ENCODE data around the gene PSMD9. TPM values are rescaled to one million over a fixed set of nuclear protein-coding genes. Genes with fewer than 3 reads are reported as not detected.

Gene PSMD9
- polyA plus RNA-seq, 1 donor from 2014 or later: 79.3 TPM

- no peaks in the 10 kb centered on the region for H3F3A ChIP-seq (ENCODE audit: insufficient read depth, low read length, poor library complexity, severe bottlenecking)
- no peaks in the 10 kb centered on the region for H4K20me1 ChIP-seq (ENCODE audit: insufficient read depth)
- H3K79me2 ChIP-seq (replicated peaks; ENCODE audit: insufficient read depth, low read length): no peaks in the 10 kb centered on the region
- no peaks in the 10 kb centered on the region for H3K9me2 ChIP-seq (ENCODE audit: insufficient read depth, low read length)
- no peak overlapping the region for H3K27ac ChIP-seq (ENCODE audit: low read length)
- no peaks in the 10 kb centered on the region for H3K36me3 ChIP-seq (ENCODE audit: insufficient read depth, low read length)
- no peaks in the 10 kb centered on the region for H3K27me3 ChIP-seq (ENCODE audit: insufficient read depth, low read depth, low read length)
- no peak overlapping the region for H3K4me2 ChIP-seq (ENCODE audit: low read length)
- H2AFZ ChIP-seq (ENCODE audit: low read depth, low read length): no peak overlapping the region
- H3K9ac ChIP-seq (ENCODE audit: low read length): no peak overlapping the region
- no peak for TF ChIP-seq POLR2AphosphoS5 (IDR thresholded peaks at IDR 0.05)
- TF ChIP-seq SMC3 (conservative IDR thresholded peaks at IDR 0.05; ENCODE audit: poor library complexity): no peak
- no peak for TF ChIP-seq MXI1 (conservative IDR thresholded peaks at IDR 0.05; ENCODE audit: poor library complexity, severe bottlenecking)
- TF ChIP-seq CTCF (IDR thresholded peaks at IDR 0.05; ENCODE audit: poor library complexity, severe bottlenecking): no peak
- no peak for TF ChIP-seq RAD21 (conservative IDR thresholded peaks at IDR 0.05)
- no peak for TF ChIP-seq TAF1 (IDR thresholded peaks at IDR 0.05; ENCODE audit: low read depth)
- no peak for TF ChIP-seq EZH2 (IDR thresholded peaks at IDR 0.05; ENCODE audit: borderline replicate concordance, insufficient read depth, low read length, poor library complexity, severe bottlenecking)
- no peak overlapping the region for H3K4me3 ChIP-seq (ENCODE audit: low read length)
- H3K9me3 ChIP-seq (ENCODE audit: low read length): no peaks in the 10 kb centered on the region
Measured at GRCh38 chr12:121937654-121938053, 49.1 kb downstream of the PSMD9 start.

GRCh38 chr12:121939186-121939585 lies 50.6 kb downstream of the PSMD9 start:
- Histone ChIP-seq H3K4me2 (ENCODE audit: low read length) (no peak overlapping the region), H3K9ac (ENCODE audit: low read length) (no peak overlapping the region), H3K36me3 (ENCODE audit: insufficient read depth, low read length) (no peaks in the 10 kb centered on the region), H3K4me3 (ENCODE audit: low read length) (no peak overlapping the region), H3K9me3 (ENCODE audit: low read length) (no peaks in the 10 kb centered on the region), H3K9me2 (ENCODE audit: insufficient read depth, low read length) (no peaks in the 10 kb centered on the region), H3K27ac (ENCODE audit: low read length) (no peak overlapping the region), H3K79me2 (replicated peaks; ENCODE audit: insufficient read depth, low read length) (no peaks in the 10 kb centered on the region), H4K20me1 (ENCODE audit: insufficient read depth) (no peaks in the 10 kb centered on the region), H2AFZ (ENCODE audit: low read depth, low read length) (no peak overlapping the region), H3K27me3 (ENCODE audit: insufficient read depth, low read depth, low read length) (no peaks in the 10 kb centered on the region), H3F3A (ENCODE audit: insufficient read depth, low read length, poor library complexity, severe bottlenecking) (no peaks in the 10 kb centered on the region)
- TF ChIP-seq EZH2 (IDR thresholded peaks at IDR 0.05; ENCODE audit: borderline replicate concordance, insufficient read depth, low read length, poor library complexity, severe bottlenecking) (no peak), RAD21 (conservative IDR thresholded peaks at IDR 0.05) (no peak), CTCF (IDR thresholded peaks at IDR 0.05; ENCODE audit: poor library complexity, severe bottlenecking) (no peak), POLR2AphosphoS5 (IDR thresholded peaks at IDR 0.05) (no peak), MXI1 (conservative IDR thresholded peaks at IDR 0.05; ENCODE audit: poor library complexity, severe bottlenecking) (no peak), TAF1 (IDR thresholded peaks at IDR 0.05; ENCODE audit: low read depth) (no peak), EP300 (conservative IDR thresholded peaks at IDR 0.05; ENCODE audit: poor library complexity, severe bottlenecking) (no peak), SMC3 (conservative IDR thresholded peaks at IDR 0.05; ENCODE audit: poor library complexity) (no peak), REST (IDR thresholded peaks at IDR 0.05; ENCODE audit: borderline replicate concordance) (no peak)
